ENCODE results near the gene KLRC4.
"Not testable (repeated sequence)": the region's sequence is repeated elsewhere in the genome, so short reads cannot be mapped to it uniquely, and the experiment has no call there.

KLRC4 gene, protein sequence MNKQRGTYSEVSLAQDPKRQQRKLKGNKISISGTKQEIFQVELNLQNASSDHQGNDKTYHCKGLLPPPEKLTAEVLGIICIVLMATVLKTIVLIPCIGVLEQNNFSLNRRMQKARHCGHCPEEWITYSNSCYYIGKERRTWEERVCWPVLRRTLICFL

DNA sequence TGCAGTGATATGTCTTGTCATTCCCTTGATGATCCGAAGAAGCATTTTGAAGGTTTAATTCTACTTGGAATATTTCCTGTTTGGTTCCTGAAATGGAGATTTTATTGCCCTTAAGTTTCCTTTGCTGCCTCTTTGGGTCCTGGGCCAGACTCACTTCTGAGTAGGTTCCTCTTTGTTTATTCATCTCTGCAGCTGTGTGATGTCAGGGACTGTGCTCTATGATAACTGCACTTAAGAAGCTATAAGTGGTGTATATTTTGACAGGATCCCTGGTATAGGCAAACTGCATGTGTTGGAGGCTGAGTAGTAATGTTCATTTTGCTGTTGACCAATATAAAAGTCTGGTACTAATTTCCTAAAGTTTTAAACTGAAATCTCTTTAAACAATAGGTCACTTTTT, at the start of gene KLRC4:
Gene KLRC4 (minus strand): TSS at position 366 of the 400 bp plus-strand sequence. CDS start 182 bp downstream, at position 184.
- DNase-seq: no peak

DNA sequence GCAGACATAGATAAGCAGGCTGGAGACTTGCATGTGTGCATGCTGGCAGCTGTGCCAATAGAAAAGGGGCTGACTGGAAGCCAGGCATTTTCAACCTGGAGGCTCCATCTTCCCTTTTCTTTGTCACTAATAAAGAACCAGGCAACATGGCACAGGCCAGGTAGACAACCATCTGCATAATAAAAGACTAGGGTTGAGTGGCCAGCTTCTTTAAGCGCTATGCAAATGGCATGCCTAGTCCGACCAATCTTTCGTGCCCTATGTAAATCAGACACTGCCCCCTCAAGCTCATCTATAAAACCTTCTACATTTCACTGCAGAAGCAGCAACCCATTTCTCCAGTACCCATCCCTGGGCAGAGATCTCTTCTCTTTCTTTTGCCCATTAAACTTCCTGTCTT, 48.2 kb upstream of the KLRC4 start:
- no peak for DNase-seq

DNA sequence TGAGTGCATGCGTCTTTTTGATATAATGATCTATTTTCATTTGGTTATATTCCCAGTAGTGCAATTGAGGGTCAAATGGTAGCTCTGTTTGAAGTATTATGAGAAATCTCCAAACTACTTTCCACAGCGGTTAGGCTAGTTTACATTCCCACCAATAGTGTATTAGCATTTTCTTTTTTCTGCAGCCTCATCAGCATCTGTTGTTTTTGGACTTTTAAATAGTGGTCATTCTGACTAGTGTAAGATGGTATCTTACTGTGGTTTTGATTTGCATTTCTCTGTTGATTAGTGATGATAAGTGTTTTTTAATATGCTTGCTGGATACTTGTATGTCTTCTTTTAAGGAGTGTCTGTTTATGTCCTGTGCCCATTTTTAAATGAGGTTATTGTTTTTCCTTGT, 47.3 kb upstream of the KLRC4 start:
- no peak for DNase-seq

DNA sequence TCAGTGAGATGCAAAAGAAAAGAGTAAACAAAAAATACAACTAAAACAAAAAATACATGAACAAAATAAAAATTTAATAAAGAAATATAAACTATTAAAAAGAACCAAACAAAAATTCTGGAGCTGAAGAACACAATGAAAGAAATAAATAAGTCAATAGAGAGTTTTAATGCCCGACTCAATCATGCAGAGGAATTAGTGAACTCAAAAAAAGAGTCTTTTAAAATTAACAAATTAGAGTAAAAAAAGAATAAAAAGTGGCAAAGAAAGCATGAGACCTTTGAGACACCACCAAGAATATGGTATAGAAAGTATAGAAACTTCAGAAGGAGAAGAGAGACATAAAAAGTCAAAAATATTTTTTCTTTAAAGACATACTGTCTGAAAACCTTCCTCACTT, 46.2 kb upstream of the KLRC4 start:
- no peak for DNase-seq

DNA sequence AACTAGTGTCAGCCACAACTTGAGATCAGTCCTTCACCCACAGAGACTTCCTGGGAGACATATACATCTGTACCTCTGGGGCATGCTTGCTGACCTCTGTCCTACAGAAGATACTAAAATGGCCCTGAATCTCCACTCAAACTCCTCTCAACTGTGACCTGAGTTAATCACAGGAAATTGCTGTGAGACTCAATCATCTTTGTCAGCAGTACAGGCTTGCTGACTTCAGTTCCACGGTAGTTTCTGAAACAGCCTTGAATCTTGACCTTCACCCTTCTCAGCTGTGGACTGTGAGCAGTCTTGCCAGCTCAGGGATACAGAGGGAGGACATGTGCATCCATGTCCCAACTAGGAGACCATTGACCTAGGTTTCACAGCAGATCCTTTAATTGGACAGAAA, 45.0 kb upstream of the KLRC4 start:
- DNase-seq: no peak

DNA sequence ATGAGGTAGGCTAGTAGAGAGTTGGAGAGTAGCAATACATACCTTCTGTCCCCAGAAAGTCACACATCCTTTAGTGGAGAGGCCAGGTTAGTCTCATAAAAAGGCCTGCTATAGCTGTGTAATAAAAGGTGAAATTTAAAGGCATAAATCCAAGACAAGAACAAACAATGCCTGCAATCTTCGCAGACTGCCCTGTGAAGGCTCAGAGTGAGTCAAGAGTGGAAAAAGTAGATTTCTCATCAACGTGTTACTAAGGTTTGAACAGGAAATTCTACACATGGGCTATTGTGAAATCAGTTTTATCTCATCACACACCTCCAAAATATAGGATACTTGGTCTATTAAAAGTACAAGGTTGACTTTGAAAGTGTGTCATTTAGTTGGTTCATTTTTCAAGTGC, 43.6 kb upstream of the KLRC4 start, which contains the start of gene KLRC1:
Gene KLRC1 (minus strand): TSS at position 222 of the 400 bp plus-strand sequence. CDS start 2,221 bp downstream, outside the sequence.
- DNase-seq: no peak

DNA sequence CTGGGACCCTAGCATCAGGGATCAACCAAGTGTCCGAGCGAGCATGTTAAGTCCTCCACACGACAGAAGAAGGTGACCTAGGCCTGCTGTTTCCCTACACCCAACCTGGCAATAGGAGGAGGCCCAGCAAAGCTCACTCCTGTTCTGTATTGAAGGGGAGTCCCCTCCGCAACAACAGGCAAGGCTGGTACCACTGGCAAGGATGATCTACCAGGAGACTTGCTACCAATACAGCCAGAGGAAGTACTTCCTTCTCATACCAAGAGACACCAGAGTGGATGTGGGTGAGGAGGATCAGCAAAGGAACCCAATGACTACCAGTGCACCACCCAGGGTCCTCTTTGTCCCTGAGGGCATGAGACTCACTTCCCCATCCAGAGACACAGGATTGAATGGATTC, 38.7 kb upstream of the KLRC4 start:
- DNase-seq: no peak

DNA sequence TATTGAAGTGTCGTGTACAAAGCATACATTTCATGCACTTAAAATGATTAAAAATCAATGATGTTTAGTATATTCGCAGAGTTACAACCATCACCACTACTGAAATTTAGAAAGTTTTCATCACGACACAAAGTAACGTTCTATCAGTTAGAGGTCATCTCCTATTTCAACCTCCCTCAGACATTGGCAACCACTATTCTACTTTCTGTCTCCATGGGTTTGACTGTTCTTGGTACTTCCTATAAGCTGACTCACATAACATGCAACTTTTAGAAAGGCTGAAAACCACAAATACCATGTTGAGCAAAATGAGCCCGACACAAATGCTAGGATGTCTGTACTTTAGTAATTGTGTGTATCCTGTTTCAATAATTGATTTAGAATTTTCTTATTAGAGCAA, 36.5 kb upstream of the KLRC4 start:
- DNase-seq: not testable (repeated sequence)

DNA sequence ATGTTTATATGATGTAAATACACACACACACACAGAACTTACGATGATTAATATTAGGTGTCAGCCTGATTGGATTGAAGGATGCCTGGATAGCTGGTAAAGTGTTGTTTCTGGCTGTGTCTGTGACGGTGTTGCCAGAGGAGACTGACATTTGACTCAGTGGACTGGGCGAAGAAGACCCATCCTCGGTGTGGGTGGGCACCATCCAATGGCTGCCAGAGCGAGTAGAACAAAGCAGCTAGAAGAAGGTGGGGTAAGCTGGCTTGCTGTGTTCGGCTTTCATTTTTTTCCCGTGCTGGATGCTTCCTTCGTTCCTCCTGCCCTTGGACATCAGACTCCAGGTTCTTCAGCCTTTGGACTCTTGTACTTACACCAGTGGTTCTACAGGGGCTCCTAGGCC, 31.6 kb upstream of the KLRC4 start:
- not testable (repeated sequence) for DNase-seq

DNA sequence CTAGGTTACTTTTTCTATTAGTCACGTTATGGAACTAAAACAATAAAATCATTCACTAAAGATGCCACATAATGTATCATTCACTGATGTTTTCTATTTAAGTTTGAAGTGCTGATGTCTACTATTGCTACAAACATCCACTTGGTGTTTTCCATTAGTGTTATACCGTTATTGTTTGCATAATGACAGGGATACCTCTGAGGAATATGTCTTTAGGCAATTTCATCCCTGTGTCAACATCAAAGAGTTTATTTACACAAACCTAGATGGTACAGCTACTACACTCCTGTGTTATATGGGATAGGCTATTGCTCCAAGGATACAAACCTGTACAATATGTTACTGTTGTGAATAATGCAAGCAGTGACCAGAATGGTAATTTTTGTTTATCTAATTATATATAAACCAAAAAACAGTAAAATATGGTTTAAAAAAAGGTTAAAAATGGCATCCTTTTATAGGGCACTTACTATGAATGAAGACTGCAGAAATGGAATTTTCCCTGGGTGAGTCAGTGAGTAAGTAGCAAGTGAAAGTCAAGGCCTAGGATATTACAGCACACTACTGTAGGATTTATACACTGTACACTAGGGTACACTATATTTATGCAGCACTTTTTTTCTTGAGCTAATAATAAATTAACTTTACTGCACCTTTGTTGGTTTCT, 30.2 kb upstream of the KLRC4 start:
- DNase-seq: not testable (repeated sequence)

DNA sequence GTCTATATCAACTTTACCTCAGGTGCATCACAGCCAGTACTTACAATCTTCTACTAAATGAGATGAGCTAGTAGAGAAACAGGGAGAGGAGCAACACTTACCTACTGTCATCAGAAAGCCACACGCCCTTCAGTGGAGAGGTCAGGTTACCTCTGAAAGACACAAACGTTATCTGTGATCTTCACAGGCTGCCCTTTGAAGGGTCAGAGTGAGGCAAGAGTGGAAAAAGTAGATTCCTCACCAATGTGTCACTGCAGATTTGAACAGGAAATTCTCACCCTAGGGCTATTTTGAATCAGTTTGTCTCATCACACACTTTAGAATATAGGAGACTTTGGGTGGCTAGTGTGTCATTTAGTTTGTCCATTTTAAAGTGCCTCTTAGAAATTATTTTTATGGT, 28.0 kb upstream of the KLRC4 start:
- not testable (repeated sequence) for DNase-seq

DNA sequence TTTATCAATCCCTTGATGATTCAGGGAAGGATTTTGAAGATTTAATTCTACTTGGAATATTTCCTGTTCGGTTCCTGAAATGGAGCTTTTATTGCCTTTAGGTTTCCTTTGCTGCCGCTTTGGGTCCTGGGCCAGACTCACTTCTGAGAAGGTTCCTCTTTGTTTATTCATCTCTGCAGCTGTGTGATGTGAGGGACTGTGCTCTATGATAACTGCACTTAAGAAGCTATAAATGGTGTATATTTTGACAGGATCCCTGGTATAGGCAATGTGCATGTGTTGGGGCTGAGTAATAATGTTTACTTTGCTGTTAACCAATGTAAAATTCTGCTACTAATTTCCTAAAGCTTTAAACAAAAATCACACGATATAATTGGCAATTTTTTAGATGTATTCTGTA, 26.3 kb upstream of the KLRC4 start, which contains the start of gene KLRC2:
Gene KLRC2 (minus strand): TSS at position 195 of the 400 bp plus-strand sequence. CDS start 24 bp downstream, at position 171.
- DNase-seq: not testable (repeated sequence)

DNA sequence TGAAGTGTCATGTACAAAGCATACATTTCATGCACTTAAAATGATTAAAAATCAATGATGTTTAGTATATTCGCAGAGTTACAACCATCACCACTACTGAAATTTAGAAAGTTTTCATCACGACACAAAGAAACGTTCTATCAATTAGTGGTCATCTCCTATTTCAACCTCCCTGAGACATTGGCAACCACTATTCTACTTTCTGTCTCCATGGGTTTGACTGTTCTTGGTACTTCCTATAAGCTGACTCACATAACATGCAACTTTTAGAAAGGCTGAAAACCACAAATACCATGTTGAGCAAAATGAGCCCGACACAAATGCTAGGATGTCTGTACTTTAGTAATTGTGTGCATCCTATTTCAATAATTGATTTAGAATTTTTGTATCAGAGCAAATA, 21.1 kb upstream of the KLRC4 start:
- not testable (repeated sequence) for DNase-seq

DNA sequence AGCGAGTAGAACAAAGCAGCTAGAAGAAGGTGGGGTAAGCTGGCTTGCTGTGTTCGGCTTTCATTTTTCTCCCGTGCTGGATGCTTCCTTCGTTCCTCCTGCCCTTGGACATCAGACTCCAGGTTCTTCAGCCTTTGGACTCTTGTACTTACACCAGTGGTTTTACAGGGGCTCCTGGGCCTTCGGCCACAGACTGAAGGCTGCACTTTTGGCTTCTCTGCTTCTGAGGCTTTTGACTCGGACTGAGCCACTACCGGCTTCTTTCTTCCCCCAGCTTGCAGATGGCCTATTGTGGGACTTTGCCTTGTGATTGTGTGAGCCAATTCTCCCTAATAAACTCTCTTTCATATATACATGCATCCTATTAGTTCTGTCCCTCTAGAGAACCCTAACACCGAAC, 16.4 kb upstream of the KLRC4 start:
- not testable (repeated sequence) for DNase-seq

DNA sequence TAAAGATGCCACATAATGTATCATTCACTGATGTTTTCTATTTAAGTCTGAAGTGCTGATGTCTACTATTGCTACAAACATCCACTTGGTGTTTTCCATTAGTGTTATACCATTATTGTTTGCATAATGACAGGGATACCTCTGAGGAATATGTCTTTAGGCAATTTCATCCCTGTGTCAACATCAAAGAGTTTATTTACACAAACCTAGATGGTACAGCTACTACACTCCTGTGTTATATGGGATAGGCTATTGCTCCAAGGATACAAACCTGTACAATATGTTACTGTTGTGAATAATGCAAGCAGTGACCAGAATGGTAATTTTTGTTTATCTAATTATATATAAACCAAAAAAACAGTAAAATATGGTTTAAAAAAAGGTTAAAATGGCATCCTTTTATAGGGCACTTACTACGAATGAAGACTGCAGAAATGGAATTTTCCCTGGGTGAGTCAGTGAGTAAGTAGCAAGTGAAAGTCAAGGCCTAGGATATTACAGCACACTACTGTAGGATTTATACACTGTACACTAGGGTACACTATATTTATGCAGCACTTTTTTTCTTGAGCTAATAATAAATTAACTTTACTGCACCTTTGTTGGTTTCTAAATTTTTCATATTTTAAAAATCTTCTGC, 14.8 kb upstream of the KLRC4 start:
- not testable (repeated sequence) for DNase-seq

DNA sequence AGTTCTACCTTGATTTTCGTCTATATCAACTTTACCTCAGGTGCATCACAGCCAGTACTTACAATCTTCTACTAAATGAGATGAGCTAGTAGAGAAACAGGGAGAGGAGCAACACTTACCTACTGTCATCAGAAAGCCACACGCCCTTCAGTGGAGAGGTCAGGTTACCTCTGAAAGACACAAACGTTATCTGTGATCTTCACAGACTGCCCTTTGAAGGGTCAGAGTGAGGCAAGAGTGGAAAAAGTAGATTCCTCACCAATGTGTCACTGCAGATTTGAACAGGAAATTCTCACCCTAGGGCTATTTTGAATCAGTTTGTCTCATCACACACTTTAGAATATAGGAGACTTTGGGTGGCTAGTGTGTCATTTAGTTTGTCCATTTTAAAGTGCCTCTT, 12.6 kb upstream of the KLRC4 start:
- DNase-seq: not testable (repeated sequence)

DNA sequence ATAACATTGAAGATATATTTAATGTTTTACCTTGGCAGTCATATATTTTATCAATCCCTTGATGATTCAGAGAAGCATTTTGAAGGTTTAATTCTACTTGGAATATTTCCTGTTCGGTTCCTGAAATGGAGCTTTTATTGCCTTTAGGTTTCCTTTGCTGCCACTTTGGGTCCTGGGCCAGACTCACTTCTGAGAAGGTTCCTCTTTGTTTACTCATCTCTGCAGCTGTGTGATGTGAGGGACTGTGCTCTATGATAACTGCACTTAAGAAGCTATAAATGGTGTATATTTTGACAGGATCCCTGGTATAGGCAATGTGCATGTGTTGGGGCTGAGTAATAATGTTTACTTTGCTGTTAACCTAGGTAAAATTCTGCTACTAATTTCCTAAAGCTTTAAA, 10.8 kb upstream of the KLRC4 start, which contains the start of gene KLRC3:
Gene KLRC3 (minus strand): TSS at position 262 of the 400 bp plus-strand sequence. CDS start 45 bp downstream, at position 217.
- not testable (repeated sequence) for DNase-seq

DNA sequence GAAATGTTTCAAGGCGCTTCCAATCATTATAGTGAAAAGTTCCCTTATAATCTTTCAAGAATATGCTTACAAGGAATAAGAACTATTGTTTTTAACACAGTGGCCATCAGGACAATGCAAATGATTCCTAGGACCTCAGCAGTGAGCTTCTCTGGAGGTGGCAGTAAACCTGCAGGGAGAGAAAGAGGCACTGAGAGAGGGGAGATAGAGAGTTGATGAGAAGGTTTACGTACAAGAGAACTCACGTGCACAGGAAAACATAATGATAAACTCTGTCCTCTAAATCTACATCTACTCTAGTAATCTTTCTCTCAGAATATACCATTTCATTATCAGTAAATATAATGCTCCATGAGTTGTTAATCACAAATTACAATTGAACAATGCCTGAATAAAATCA, 715 bp downstream of the KLRC4 start:
- no peak for DNase-seq

DNA sequence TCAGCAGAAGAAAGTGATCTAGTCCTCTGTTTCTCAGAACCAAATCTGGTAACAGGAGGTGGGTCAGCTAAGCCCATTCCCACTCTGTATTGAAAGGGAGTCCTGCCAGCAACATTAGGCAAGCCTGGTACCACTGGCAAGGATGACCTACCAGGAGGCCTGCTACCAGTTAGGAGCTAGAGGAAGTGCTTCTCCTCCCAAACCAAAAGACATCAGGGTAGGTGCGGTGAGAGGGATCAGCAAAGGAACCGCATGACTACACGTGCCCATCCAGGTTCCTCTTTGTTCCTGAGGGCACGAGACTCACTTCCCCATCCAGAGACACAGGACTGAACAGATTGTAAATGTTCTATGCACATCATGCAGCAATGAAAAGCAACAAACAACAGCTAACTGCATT, 2.8 kb downstream of the KLRC4 start:
- DNase-seq: no peak

DNA sequence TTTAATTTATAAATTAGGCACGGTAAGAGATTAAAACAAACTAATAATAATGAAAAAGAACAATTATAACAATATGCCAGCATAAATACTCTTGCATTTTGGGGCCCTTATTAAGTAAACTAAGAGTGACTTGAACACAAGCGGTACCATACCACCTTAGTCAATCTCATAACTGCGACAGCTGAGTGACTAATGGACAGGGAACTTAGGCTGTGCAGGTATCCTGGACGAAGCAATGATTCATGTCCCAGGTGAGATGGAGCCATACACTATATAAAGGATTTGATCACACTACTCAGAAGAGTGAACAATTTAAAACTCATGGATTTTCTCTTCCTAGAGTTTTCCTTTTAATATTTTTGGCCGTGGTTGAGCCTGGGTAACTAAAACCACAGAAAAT, 4.3 kb downstream of the KLRC4 start:
- DNase-seq: no peak

DNA sequence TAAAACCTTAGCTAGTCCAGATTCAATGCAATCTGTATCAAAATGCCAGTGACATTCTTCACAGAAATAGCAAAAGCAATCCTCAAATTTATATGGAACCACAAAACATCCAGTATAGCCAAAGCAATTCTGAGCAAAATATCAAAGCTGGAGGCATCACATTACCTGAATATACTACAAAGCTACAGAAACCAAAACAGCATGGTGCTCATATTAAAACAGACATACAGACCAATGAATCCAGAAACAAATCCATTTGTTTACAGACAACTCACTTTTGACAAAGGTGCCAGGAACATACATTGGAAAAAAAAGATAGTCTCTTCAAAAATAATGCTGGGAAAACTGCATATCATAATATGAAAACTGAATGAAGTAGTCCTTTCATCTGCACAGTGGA, 4.8 kb downstream of the KLRC4 start:
- no peak for DNase-seq

DNA sequence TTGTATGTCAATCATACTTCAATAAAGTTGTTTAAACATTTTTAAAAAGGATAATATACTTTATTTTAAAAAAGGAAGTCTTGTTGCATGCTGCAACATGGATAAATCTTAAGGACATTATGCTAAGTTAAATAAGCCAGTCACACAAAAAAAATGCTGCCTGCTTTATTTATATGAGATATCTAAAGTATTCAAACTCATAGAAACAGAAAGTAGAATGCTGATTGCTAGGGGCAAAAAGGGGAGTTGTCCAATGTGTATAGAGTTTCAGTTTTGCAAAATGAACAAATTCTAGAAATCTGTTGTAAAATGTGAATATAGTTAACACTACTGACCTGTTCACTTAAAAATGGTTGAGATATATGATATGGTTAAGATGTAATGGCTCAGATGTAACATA, 8.7 kb downstream of the KLRC4 start:
- no peak for DNase-seq

DNA sequence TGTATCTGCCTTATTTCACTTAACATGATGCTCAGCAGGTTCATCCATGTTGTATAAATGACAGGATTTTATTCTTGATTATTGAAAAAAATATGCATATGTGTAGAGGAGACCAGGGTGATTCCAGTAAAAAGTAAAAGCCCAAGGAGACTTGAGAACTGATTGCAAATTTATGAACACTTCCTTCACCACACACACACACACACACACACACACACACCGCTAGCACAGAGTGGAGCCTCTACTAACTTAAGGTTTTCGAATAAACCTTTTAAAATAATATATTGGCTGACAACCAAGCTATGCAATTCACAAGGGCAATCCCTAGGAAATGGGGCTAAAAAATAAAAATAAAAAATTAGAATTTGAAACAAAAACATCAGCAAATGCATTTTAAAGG, 11.4 kb downstream of the KLRC4 start:
- no peak for DNase-seq

DNA sequence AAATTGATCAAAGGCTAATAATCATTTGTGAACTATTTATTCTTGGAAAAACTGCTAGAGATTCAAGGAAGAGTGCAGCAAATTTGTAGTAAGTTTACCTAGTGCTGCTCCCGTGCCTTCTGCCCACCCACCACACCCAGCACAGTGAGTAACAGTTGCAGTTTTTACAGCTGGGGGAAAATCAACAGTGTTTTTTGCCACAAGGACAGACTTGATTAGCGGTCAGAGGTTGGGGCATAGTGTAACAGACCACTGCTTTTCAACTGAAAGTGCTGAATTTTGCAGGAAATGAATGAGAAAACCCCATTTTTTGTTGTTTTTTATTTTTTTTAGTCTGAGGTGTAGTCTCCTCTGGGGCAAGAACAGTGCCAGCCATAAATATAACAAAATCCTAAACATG, 12.3 kb downstream of the KLRC4 start:
- DNase-seq: no peak
